ENCODE data around the gene GPC5. TPM values are rescaled to one million over a fixed set of nuclear protein-coding genes. Genes with fewer than 3 reads are reported as not detected.

GPC5 gene
- total and polyA plus RNA-seq, 2 of the 8 experiments (the other 6 are each of a cell fraction or from before 2014, with no cell fraction given) = 0.20 to 0.39 TPM

GRCh38 chr13:91368676-91369440 lies 29.6 kb upstream of the GPC5 start:
- H2AK5ac ChIP-seq (ENCODE audit: low read depth, low read length) = no peak overlapping the region
- no peak overlapping the region for H3K9ac ChIP-seq (replicated peaks in 1 of 4; ENCODE audit: extremely low read depth in 1 of 4, low read depth in 3 of 4, low read length in 3 of 4)
- H3K27ac ChIP-seq (ENCODE audit: low read depth, low read length) = no peak overlapping the region
- H4K91ac ChIP-seq (replicated peaks; ENCODE audit: insufficient read length, low read length) = no peak overlapping the region
- CTCF ChIA-PET (ENCODE audit: partially characterized antibody) = interaction anchor here (1.1 to 2.1 kb wide), 4 partner anchors 12 to 38 kb away, joined by 3 to 5 read pairs (median 4); no protein-coding TSS in a partner anchor
- no peak overlapping the region for H4K5ac ChIP-seq (ENCODE audit: insufficient read length, low read depth, low read length)
- no peak for FAIRE-seq
- H3K4me3 ChIP-seq (ENCODE audit: extremely low read depth in 1 of 4, insufficient read depth in 2 of 4, low read depth in 3 of 4, low read length in 4 of 4) = no peak overlapping the region
- no peaks in the 10 kb centered on the region for H3K23me2 ChIP-seq (ENCODE audit: low read depth, low read length)
- H4K8ac ChIP-seq (ENCODE audit: extremely low read depth, insufficient read depth, low read length) = no peak overlapping the region
- no peaks in the 10 kb centered on the region for H3K36me3 ChIP-seq (ENCODE audit: control insufficient read depth in 2 of 4, insufficient read depth in 4 of 4, low read length in 3 of 4)
- H3K18ac ChIP-seq (ENCODE audit: extremely low read depth, low read length) = no peak overlapping the region
- H3K79me2 ChIP-seq (ENCODE audit: control insufficient read depth in 1 of 2, insufficient read depth in 2 of 2, low read length in 2 of 2) = no peaks in the 10 kb centered on the region
- H3K27me3 ChIP-seq (replicated peaks in 1 of 4; ENCODE audit: control insufficient read depth in 3 of 4, extremely low read depth in 1 of 4, insufficient read depth in 3 of 4, low read length in 3 of 4) = no peaks in the 10 kb centered on the region
- no peak overlapping the region for H3K23ac ChIP-seq (ENCODE audit: insufficient read length)
- no peaks in the 10 kb centered on the region for H3K9me3 ChIP-seq (ENCODE audit: insufficient read depth in 2 of 2, low read depth in 1 of 2, low read length in 1 of 2)
- no peak overlapping the region for H3K14ac ChIP-seq (ENCODE audit: insufficient read length)
- no peak for TF ChIP-seq TAF7 (optimal IDR thresholded peaks at IDR 0.05; ENCODE audit: borderline replicate concordance, low read depth, low read length)
- H2BK12ac ChIP-seq (ENCODE audit: low read depth, low read length) = no peak overlapping the region
- no peak overlapping the region for H2BK20ac ChIP-seq (ENCODE audit: low read length)
- no peak overlapping the region for H3K56ac ChIP-seq (replicated peaks; ENCODE audit: insufficient read length, low read depth, low read length)
- H2BK15ac ChIP-seq (ENCODE audit: low read length) = no peak overlapping the region
- peaks cover 0 to 2% of the 10 kb centered on the region in 2 experiments for H4K20me1 ChIP-seq (replicated peaks in 1 of 2; ENCODE audit: control insufficient read depth in 1 of 2, insufficient read depth in 2 of 2, low read length in 2 of 2)
- no peak overlapping the region for H3K4ac ChIP-seq (replicated peaks; ENCODE audit: insufficient read length, low read depth, low read length)
- H2BK5ac ChIP-seq (ENCODE audit: low read depth, low read length) = no peak overlapping the region
- 90% methylated on average over 3 of the region's 3 CpGs; no CpG with 5 or more reads in 1 of the 2 experiments for WGBS, 2 experiments (ENCODE audit: extremely low coverage in 1 of 2, insufficient coverage in 1 of 2, insufficient read length in 1 of 2, insufficient replicate concordance in 2 of 2, low coverage in 1 of 2, low lambda C conversion rate in 2 of 2, missing lambda C conversion rate in 1 of 2)
- H3K4me2 ChIP-seq (ENCODE audit: insufficient read depth in 1 of 2, low read depth in 2 of 2, low read length in 2 of 2) = no peak overlapping the region
- H2AFZ ChIP-seq (ENCODE audit: low read length) = no peak overlapping the region
- H3K79me1 ChIP-seq (ENCODE audit: low read depth, low read length) = no peaks in the 10 kb centered on the region
- H3K4me1 ChIP-seq (replicated peaks in 1 of 4; ENCODE audit: control insufficient read depth in 3 of 4, insufficient read depth in 4 of 4, low read length in 3 of 4) = no peaks in the 10 kb centered on the region
- POLR2A ChIA-PET (ENCODE audit: partially characterized antibody) = interaction anchor here (0.9 to 2.3 kb wide), 4 partner anchors 10 to 21 kb away, joined by 3 to 19 read pairs (median 6); partner anchors contain the start of gene MIR17HG
- H2BK120ac ChIP-seq (replicated peaks; ENCODE audit: low read depth, low read length) = no peak overlapping the region
- no peak for DNase-seq (ENCODE audit: low read depth in 1 of 2, low spot score in 2 of 2)

All from H1 (cell line).